ENCODE measurements around the gene NOS1AP. TPM values are rescaled to one million over a fixed set of nuclear protein-coding genes. Genes with fewer than 3 reads are reported as not detected.
A peak's percentile ranks its signal among the peaks of the same experiment; 100 is the strongest.

Gene NOS1AP
- total RNA-seq, 1 experiment from 2014 or later = 9.0 TPM

DNA sequence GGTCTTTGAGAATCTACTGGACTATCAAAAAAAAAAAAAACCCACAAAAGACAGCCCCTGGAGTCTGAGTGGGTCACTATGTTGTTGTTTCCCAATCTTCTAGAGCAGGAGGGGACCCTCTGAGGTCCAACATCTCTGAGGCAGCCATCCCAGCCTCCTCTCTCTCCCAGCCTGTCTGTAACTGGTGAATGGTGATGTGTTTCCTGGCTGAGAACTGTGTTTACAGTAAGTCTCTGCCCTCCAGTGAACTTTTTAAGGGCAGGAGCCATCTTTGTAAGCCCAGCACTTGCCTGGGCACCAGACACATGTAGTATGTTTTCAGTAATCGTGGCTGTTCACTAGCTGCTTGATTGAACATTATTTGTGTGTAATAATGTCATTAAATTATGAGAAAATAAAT, 221.5 kb downstream of the NOS1AP start:
- no peak for DNase-seq (ENCODE audit: low spot score)

GRCh38 chr1:162292422-162292849, 222.9 kb downstream of the NOS1AP start:
- DNase-seq (ENCODE audit: low spot score) = no peak

DNA sequence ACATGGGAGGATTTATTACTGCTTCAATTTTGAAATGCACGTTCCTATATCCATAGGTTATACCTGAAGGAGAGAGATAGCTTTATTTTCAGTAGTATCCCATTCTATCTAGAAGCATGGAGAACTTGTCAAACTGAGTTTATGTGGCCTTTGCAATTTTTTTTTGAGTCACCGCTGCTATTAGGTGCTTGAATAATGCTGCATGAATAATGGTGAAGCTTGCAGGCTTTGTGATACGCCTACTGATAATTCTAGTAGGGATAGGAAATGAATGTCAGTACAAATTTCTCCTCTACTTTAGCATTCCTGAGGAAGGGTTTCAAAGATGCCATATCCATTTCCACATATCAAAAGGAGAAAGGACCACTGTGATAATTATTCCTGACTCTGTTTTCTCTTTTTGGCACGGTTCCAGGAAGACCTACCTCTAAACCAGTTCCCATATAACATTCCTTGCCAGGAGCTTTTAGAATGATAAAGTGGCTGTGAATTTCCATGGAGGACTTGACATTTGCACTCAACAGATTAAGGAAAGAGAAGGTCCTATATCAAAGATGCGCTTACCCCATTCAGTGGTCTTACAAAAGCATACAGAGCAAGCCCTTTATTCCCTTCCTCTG, 223.7 kb downstream of the NOS1AP start:
- DNase-seq (ENCODE audit: low spot score) = no peak

GRCh38 chr1:162294015-162294414, 224.5 kb downstream of the NOS1AP start:
- no peak for DNase-seq (ENCODE audit: low spot score)

DNA sequence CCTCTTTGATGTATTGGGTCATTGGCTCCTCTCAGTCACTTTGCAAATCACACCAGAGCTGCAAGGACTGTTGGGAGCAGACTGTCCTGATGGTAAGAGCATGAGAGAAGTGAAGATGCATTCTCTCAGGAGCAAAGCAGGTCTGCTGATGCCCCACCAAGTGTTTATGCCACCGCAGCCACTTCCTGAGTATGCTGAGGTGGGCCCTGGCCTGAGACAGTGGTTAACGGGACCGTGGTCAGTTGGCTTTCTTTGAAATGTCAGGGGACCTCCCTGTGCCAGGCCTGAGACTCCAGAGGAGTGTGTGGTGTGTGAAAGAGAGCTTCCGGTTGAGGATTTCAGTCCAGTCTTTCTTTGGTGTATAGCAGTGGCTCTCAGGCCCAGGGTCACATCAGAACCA, 227.7 kb downstream of the NOS1AP start:
- no peak for DNase-seq (ENCODE audit: low spot score)

- no peak for DNase-seq (ENCODE audit: low spot score)
These were observed 228.8 kb downstream of the NOS1AP start for GRCh38 chr1:162298266-162298665.

DNA sequence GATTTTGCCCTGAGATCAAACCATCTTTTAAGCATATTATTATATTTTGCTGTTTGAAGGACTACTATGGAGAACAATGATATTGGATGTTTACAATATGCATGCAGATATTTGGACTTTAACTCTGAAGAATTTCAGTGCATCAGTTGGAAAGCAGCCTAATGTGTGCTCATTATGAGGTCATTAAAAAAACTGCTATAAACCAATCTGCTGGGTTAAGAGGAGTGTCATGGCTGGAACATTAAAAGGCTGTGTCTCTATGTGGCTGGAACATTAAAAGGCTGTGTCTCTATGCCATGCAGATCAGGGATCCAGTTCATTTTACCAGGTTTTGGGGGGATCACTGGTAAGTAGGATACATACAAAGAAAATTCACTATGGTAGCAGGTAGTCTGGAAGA, 229.5 kb downstream of the NOS1AP start:
- no peak for DNase-seq (ENCODE audit: low spot score)

- no peak for DNase-seq (ENCODE audit: low spot score)
These were observed 230.8 kb downstream of the NOS1AP start for GRCh38 chr1:162300057-162300917.

GRCh38 chr1:162301696-162302095, 232.2 kb downstream of the NOS1AP start:
- no peak for DNase-seq (ENCODE audit: low spot score)

GRCh38 chr1:162302306-162303003, 233.0 kb downstream of the NOS1AP start:
- DNase-seq (ENCODE audit: low spot score) = no peak

GRCh38 chr1:162303004-162303344, 233.5 kb downstream of the NOS1AP start:
- DNase-seq (ENCODE audit: low spot score) = no peak

- no peak for DNase-seq (ENCODE audit: low spot score)
These were observed 235.2 kb downstream of the NOS1AP start for GRCh38 chr1:162304736-162305135.

DNA sequence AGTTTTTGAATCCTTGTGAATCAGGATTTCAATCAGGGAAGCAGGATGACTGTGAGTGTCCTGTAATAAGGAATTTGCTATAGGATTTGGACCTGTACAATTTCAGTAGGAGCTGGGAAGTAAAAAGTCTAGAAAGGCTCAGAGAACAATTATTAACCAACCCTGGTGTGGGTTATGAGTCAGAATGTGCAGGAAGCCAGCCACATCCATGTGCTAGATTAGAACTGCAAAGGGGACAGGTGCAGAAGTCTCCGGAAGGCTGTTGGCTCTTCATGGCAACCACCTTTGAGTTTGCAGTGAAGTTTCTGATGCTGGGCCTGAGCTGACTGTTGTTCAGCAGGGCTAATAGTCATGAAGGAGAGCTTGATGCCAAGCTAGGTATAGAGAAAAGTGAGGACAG, 236.5 kb downstream of the NOS1AP start:
- DNase-seq (ENCODE audit: low spot score) = peak; percentile 72

- no peak for DNase-seq (ENCODE audit: low spot score)
These were observed 240.8 kb downstream of the NOS1AP start for GRCh38 chr1:162310337-162310736.

GRCh38 chr1:162314206-162314605, 244.7 kb downstream of the NOS1AP start:
- DNase-seq (ENCODE audit: low spot score) = no peak

GRCh38 chr1:162315673-162316072, 246.2 kb downstream of the NOS1AP start:
- DNase-seq (ENCODE audit: low spot score) = no peak

- DNase-seq (ENCODE audit: low spot score) = no peak
These were observed 246.7 kb downstream of the NOS1AP start for GRCh38 chr1:162316187-162316586.

DNA sequence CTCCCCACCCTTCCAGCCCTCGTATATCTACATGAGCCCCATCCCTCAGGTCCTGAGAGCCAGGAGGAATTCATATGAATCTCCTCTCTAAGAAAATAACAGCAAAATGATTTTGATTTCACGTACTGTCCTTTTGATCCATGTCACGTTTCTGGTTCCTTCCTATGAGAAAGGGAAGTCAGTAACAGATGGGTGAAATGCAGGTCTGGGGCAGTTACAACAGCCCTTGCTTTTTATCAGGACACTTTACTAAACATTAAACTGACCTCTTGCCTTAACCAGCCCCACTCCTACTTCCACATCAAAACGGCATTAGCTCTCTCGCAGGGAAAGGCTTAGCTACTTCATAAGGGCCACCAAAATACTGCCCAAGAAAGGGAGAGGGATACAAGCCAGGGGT, 248.1 kb downstream of the NOS1AP start:
- DNase-seq (ENCODE audit: low spot score) = no peak

GRCh38 chr1:162319493-162320175, 250.1 kb downstream of the NOS1AP start:
- DNase-seq (ENCODE audit: low spot score) = no peak

- DNase-seq (ENCODE audit: low spot score) = no peak
These were observed 252.4 kb downstream of the NOS1AP start for GRCh38 chr1:162321809-162322422.

DNA sequence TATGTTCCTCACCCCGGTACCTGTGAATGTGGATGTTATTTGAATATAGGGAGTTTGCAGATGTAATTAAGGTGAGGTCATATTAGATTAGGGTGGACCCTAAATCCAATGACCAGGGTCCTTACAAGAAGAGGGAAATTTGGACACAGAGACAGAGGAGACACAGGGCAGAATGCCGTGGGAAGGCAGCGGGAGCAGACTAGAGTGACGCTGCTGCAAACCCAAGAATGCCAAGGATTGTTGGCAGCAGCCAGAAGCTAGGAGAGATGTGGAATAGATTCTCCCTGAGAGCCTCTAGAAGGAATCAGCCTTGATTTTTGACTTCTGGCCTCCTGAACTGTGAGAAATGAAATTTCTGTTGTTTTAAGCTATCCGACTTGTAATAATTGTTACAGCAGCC, 253.5 kb downstream of the NOS1AP start:
- no peak for DNase-seq (ENCODE audit: low spot score)

- DNase-seq (ENCODE audit: low spot score) = no peak
These were observed 254.9 kb downstream of the NOS1AP start for GRCh38 chr1:162324396-162324795.
